Activated T-helper 9 cell treated with anti-CD3 and anti-CD28 coated beads, Interleukin-2, amount 50 U/mL, for 16 hours (primary cell): Measurements from ENCODE around the gene HOXA13.
A peak's percentile ranks its signal among the peaks of the same experiment; 100 is the strongest.

ENCODE experiments used
- DNase-seq: peaks from one replicate; pipeline ENCODE4 v3.0.0-alpha.2; 2020; ENCODE audit warnings: low read depth

Gene HOXA13

DNA sequence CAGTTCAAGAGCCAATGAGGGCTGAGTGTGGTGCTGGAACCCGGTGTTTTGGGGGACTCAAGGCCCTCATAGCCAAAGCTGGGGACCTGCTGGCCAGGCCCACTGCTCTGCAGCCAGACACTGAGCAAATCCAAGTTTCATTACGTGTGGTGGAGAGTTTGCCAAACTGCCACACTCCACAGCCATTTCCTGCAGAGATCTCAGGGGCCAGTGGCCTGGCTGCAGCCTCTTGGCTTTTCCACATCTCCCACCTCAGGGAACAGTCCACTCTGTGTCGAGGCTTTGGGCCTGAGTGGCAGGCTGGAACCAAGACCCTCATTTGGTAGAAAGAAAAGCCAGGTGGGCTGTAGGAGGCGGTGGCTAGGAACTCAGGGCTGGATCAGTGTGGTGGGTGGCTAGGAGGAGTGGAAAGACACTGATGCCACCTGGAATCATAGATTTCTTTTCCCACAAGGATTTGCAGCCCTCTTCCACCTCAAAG is 18.1 kb downstream of the HOXA13 start:
- no peak for DNase-seq

DNA sequence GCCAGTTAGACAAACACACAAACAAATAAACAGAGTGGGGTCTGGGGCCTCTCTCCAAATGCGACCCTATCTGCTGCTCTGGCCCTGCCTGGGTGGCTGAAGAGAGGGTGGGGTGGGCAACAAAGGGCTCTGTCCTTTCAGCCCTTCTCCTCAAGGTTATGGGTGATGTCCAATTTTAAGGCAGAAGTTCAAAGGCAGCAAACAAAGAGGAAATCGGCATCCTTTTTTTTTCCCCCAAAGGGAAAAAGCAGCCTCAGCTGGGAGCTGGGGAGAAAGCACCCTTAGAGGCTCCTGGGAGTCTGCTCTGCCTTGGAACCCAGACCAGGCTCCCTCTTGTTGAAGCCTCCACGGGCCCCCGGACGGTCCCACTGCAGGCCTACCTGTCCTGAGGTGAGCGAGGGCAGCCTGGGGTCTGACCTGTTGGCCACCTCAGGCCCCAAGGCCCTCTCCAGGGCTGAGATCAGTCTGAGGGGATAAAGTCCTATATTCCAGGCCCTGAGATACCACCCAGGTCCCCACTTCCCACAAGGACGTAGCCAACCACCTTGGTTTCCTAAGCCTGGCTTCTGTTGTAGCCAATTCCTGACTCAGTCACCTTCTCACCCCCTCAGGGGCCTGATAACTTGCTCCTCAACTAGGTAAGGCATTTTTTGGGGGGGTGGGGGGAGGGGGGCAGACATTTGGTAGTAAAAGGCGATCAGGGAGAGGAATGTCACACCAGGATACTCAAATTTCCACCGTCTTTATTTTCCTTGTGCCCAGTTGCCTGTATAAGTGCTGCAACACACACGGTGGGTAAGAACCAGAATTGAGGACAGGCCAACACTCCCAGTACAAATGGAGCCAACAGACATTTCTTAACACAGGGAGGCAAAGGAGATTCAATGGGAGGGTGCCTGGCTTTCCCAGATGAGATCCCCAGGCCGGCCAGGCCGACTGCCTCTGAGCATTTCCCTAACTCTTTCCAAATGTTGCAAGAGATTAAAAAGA is 19.2 kb downstream of the HOXA13 start:
- DNase-seq, result no peak

DNA sequence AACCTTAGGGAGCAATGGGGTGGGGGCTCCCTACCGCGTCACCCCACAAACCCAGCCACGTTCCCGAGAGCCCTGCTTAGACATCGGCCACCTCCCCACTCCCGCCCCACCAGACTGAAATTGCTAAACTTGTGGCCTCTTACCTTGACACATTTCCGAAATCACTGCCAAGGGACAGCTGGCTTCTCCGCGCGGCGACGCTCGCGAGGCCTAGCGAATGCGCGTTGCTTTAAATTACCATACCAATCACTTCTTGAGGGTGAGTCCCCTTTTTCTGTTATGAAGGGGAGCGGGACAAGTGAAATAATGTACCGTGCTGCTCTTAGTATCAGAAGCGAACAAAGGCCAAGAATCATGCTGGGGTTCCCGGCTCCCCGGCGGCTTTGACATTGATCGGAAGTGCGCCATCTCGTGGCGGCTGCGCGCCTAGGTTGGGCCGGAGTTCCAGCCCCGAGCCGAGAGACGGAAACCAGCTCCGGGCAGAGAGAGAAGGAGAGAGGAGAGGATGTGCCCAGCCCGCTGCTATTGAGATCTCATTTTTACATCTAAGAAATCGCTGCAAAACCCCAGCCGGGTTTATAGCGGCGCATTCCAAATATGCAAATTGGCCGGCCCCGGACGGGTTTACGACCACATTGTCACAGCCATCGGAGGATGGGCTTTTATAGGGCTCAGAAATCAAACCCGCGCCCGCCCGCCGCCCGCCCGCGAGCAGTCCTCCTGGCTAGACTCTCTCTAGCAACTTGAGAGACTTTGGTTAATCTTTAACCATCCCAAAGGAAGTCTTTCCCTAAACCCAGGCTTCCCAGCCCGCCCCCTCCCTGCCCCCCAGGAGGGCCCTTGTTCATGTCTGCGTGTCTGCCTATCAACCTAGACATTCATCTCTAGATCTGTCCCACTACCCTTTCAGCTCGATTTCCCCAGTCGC is 20.1 kb downstream of the HOXA13 start:
- DNase-seq, result peak; percentile 34

DNA sequence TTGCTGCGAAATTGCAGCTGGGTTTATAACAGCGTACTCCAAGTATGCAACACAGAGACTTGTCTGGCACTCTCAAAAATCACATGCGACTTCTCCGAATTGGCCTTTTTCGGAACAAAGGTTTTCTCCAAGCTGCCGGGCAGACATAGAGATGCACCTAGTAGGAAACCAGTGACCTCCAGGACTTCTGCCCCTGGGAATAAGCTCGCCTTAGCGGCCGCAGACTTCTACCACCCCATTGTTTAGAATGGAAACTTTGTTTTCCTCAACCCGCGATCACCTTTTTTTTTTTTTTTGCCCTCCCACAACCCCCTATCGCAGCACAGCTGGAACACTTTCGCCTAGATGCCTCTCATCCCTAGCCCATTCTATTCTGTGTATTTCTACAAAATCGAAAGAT is 20.9 kb downstream of the HOXA13 start:
- no peak for DNase-seq

- no peak for DNase-seq
Measured at GRCh38 chr7:27178366-27178765, 21.5 kb downstream of the HOXA13 start.

GRCh38 chr7:27177795-27178320 is 22.0 kb downstream of the HOXA13 start:
- DNase-seq, result no peak

DNA sequence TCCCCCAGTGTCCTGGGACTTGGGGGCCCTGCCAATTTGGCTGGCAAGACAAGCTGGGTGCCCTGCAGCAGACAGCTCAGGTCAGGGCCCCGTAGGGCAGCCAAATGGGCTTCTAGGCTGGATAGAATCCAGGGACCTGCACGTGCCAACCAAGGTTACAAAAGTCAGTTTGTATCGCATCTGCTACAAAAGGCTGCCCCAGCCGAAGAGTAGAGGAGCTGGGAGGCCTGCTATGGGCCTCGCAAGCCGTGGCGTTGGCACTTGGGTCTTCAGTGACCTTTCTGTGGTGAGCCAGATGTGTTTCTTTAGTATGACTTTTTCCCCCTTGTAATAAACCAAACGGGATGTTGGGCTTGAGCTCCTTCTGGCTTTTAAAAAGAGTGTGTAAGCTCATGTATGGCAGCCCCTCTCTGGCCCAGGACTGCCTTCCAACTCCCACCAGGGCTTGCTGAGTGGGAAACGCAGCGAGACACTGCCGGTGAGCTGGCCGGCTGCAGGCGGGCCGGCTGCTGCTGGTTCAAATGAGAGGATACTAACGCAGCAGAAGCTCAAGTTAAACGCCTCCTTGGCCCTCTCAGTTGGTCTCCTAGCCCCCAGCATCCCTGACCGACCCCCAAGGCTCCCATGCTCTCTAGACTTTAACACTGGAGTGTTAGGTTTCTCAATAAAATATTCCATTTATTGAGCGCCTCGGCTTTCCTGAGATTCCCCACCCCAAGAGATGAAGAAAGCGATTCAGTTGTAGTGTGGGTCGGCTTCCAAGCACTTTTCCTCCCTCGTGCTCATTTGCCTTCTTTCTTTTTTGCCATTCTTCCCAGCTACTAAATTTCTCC is 22.7 kb downstream of the HOXA13 start:
- no peak for DNase-seq

DNA sequence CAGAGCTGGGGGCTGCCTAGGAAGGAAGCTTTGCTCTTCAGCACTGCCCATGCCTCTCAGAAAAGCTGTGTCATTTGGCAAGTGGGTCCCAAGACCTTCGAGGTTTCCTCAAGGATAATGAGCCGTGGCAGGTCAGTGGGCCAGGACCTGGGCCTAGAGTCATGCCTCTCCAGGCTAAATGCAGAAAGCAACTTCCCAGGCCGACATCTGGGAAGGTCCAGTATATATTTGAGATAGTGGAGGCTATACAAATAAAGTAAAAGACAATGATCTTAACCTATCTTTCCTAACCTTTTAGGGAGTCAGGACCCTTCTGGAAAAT is 23.4 kb downstream of the HOXA13 start:
- DNase-seq, result no peak

DNA sequence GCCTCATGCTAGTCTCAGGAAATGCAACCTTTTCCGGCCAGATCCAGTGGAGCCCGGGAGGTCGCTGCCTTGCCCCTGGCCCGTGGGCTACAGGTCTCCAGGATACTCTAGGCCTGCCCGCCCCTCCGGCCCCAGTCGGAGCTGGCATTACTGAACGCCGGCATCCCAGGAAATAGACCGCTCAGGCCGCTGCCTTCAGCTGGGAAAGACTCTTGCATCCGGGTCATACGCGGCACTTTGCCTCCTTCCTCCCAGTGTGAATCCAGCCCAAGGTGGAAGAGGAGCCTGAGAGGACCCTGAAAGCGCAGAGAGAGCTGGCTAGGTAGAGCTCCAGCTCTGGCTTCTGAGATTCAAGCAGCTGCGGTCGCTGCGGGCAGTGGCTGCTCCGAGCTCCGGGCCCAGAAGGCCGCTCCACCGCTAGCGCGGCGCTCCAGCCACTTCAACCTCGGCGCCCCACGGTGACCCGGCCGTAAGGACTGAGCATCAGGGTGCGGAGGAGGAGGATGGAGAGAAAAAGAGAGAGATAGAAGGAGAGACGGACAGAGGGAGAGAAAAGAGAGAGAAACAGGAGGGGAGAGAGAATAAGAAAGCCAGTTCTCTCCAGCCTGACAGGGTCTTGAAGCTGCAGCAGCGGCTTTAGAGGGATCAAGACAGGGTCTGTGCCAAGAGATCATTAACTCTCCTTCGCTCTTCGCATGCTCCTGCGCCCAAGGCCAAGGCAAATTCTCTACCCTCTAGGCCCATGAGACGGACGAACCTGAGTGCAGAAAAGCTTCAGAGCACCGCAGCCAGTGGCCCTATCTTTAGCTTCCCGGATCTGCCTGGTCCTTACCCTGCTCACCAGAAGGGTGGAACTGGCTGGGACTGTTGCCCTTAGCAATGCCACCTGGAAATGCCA is 24.0 kb downstream of the HOXA13 start:
- DNase-seq, result no peak

DNA sequence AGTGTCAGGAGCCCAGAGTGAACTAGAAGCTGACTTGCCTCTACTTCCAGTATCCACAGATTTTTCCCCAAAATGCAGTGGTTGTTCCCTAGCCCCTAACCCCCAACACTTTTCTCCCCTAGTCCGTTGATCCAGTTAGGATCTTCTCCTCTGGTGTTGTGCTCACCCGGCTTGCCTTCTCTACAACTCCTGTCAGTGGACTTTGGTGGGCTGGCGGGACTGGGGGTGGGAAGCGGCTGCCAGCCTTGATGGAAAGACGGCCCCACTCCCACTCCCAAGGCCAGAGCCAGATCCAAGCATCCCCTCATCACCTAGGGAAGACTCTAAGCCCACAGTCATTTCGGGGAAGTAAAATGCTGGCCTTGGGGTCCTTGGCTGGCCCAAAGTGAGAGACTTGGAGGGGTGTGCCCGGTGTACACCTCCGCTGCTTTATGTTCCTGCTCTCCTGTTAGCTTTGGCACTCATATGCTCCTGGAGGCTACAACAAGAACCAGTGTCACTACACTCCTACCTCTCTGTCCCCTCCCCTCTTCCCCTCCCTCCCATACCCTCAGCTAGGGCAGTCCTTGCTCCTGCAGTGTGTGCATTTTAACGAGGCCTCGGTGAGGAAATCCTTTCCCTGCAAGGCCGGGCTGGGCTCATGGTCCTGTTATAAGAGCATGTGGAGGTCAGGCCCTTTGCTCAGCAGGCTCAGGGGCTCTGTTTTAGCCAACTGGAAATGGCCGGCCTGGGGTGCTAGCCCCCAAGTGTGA is 24.8 kb downstream of the HOXA13 start:
- DNase-seq, result no peak

GRCh38 chr7:27173956-27174873 is 25.7 kb downstream of the HOXA13 start, which contains the start of gene HOXA10:
HOXA10 (minus strand) TSS chr7:27174320; CDS start chr7:27174306, 14 bp downstream.
- DNase-seq, result no peak

DNA sequence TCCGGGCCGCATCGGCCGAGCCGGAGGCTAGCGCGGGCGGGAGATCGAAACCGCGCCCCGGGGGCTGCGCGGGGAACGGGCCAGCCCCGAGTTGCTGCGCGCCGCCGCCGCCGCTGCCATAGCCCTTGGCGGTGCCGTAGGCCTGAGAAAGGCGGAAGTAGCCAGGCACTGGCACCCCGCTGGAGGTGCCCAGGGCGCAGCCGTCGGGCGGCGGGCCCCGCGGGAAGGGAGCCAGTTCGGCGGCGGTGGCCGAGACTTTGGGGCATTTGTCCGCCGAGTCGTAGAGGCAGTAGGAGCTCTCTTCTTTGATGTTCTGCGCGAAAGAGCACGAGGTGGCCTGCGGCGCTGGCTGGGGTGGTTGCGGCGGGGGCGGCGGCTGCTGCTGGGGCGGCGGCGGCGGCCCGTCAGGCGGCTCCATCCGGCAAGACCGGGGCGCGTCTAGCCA is 26.4 kb downstream of the HOXA13 start:
- DNase-seq, result no peak

DNA sequence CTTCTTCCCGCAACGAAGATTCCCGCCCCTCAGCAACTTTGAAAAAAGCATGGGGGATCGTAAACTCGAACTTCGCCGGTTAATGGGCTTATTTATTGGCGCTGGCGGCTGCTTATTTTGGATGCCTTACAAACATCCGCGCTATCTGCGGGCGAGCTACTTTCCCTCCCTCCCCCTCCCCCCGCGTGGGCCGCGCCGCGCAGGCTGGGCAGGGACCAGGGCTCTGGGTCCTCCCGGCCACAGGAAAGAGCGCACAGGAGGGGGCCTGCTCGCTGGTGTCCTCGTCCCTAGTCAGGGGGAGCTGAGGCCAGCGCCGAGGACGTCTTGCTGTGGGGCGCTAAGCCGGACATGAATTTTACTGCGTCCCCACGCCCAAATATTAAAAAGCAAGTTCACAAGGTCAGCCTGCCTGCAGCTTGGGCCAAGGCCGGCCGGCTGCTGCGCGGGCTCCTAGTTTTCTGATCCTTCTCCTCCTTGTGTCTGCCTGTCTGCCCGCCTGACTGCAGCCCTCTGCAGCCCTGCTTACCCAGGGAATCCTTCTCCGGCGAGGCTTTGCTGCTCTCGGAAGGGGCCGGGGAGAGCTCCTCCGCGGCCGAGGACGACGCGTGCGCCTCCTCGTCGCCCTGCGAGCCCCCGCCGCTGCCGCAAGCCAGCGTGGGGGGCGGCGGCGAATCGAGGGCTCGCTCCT is 26.9 kb downstream of the HOXA13 start:
- no peak for DNase-seq

GRCh38 chr7:27172315-27172774 is 27.5 kb downstream of the HOXA13 start:
- no peak for DNase-seq

DNA sequence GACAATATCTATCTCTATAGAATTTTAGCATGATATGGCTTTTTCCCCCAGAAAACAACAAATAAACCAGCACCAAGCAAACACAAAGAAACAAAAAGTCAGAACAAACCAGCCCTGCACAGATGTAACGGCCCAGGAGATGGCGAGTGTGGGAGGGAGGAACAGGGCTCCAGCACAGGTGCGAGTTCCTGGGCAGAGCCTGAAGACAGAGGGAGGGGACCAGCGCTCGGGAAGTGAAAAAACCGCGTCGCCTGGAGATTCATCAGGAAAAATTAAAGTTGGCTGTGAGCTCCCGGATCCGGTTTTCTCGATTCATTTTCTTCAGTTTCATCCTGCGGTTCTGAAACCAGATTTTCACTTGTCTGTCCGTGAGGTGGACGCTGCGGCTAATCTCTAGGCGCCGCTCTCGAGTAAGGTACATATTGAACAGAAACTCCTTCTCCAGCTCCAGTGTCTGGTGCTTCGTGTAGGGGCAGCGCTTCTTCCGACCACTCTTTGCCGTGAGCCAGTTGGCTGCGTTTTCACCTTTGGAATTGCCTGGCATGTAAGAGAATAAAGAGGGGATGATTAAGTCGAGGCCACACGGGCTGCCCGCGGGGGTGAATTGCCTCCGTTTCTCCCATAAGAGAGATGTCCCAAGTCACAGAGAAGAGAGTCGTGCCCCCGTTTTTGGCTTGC is 28.1 kb downstream of the HOXA13 start:
- no peak for DNase-seq

GRCh38 chr7:27171325-27171636 is 28.6 kb downstream of the HOXA13 start:
- no peak for DNase-seq
